Stimulated activated CD4-positive, alpha-beta T cell treated with anti-CD3 and anti-CD28 coated beads, TNF-alpha, amount 100 ng/mL, for 48 hours (primary cell): ENCODE results near the gene JAG2.
"Not testable (repeated sequence)": the region's sequence is repeated elsewhere in the genome, so short reads cannot be mapped to it uniquely, and the experiment has no call there.

Experiments
- DNase-seq, 3 donors: peaks; one replicate each; pipeline ENCODE4 v3.0.0-alpha.2; 2020; ENCODE audit warnings: low read depth in 3 of 3

The JAG2 gene

GRCh38 chr14:105117710-105118385 is 50.7 kb downstream of the JAG2 start:
- DNase-seq = no peak

- no peak for DNase-seq
Observed at GRCh38 chr14:105117257-105117646, 51.3 kb downstream of the JAG2 start.

- no peak for DNase-seq
Observed at GRCh38 chr14:105116451-105117256, 51.9 kb downstream of the JAG2 start.

GRCh38 chr14:105109243-105109642 is 59.3 kb downstream of the JAG2 start:
- DNase-seq = not testable (repeated sequence)

GRCh38 chr14:105108516-105108864 is 60.1 kb downstream of the JAG2 start:
- no peak for DNase-seq

GRCh38 chr14:105107781-105108515 is 60.6 kb downstream of the JAG2 start:
- no peak for DNase-seq

- no peak for DNase-seq
Observed at GRCh38 chr14:105107351-105107750, 61.2 kb downstream of the JAG2 start.

- no peak for DNase-seq
Observed at GRCh38 chr14:105105158-105105557, 63.4 kb downstream of the JAG2 start.

- DNase-seq = no peak
Observed at GRCh38 chr14:105102893-105103292, 65.7 kb downstream of the JAG2 start.

GRCh38 chr14:105102361-105102870 is 66.2 kb downstream of the JAG2 start:
- DNase-seq = no peak

- DNase-seq = no peak
Observed at GRCh38 chr14:105100910-105101309, 67.7 kb downstream of the JAG2 start.

- DNase-seq = no peak
Observed at GRCh38 chr14:105099778-105100177, 68.8 kb downstream of the JAG2 start.

- DNase-seq = no peak
Observed at GRCh38 chr14:105098316-105098715, 70.3 kb downstream of the JAG2 start.

GRCh38 chr14:105097794-105098127 is 70.8 kb downstream of the JAG2 start:
- DNase-seq = no peak

GRCh38 chr14:105096206-105096875 is 72.2 kb downstream of the JAG2 start:
- no peak for DNase-seq

- DNase-seq = no peak
Observed at GRCh38 chr14:105095236-105095805, 73.3 kb downstream of the JAG2 start.

- no peak for DNase-seq
Observed at GRCh38 chr14:105094193-105094907, 74.2 kb downstream of the JAG2 start.

- DNase-seq = peak; percentile 60 to 81 (median 65)
Observed at GRCh38 chr14:105093431-105094192, 75.0 kb downstream of the JAG2 start.

- peak in 1 of 3 donors; percentile 60 for DNase-seq
Observed at GRCh38 chr14:105093038-105093430, 75.5 kb downstream of the JAG2 start.
